T-helper 1 cell treated with Interleukin-12 subunit alpha and Interleukin-12 subunit beta and Interleukin-4 antibody, amounts not matched to agents 30 μg/mL and 1 μg/mL, for 36 hours (primary cell): ENCODE results near the gene PIK3R4.

Experiments
- H3K27ac Mint-ChIP-seq: one replicate; pipeline ENCODE4 v1.8.0; 2021; ENCODE audit warnings: mild to moderate bottlenecking, mixed read lengths
- H3K27me3 Mint-ChIP-seq: one replicate; pipeline ENCODE4 v1.8.0; 2021; ENCODE audit warnings: low read depth, mixed read lengths
- H3K36me3 Mint-ChIP-seq: one replicate; pipeline ENCODE4 v1.8.0; 2021; ENCODE audit warnings: low read depth, mixed read lengths
- H3K4me1 Mint-ChIP-seq: one replicate; pipeline ENCODE4 v1.8.0; 2021; ENCODE audit warnings: low read depth, mixed read lengths
- H3K4me3 Mint-ChIP-seq: one replicate; pipeline ENCODE4 v1.8.0; 2021; ENCODE audit warnings: mild to moderate bottlenecking, moderate library complexity, mixed read lengths
- H3K9me3 Mint-ChIP-seq: one replicate; pipeline ENCODE4 v1.8.0; 2021; ENCODE audit warnings: mixed read lengths

The PIK3R4 gene

DNA sequence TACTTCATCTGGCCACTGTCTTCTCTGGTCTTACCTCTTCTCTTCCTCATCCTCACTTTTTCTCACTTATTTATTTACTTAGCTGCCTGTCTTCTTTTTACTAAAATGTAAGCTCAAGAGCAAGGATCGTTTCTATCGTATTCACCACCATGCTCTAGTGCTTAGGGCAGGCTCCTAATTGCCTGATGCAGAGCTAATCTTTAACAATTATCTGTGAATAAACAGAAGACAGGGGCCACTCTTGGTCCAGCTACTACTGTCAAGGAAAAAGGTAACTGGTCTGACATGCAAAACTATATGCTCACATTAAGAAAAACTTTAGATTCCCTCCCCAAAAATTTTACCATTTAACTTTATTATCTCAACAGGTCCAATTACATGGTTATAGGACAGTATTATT is 17.5 kb downstream of the PIK3R4 start:
- no peaks in the 10 kb centered on the region for H3K9me3 Mint-ChIP-seq
- H3K4me1 Mint-ChIP-seq, result peaks cover 6% of the 10 kb centered on the region
- H3K4me3 Mint-ChIP-seq, result no peak overlapping the region
- H3K27ac Mint-ChIP-seq, result no peak overlapping the region
- H3K27me3 Mint-ChIP-seq, result no peaks in the 10 kb centered on the region
- H3K36me3 Mint-ChIP-seq, result peaks cover 10% of the 10 kb centered on the region

GRCh38 chr3:130728037-130728436 is 18.6 kb downstream of the PIK3R4 start:
- Mint-ChIP-seq H3K9me3 (no peaks in the 10 kb centered on the region), H3K27ac (no peak overlapping the region), H3K4me3 (no peak overlapping the region), H3K4me1 (peaks cover 8% of the 10 kb centered on the region), H3K36me3 (peaks cover 16% of the 10 kb centered on the region), H3K27me3 (no peaks in the 10 kb centered on the region)

GRCh38 chr3:130725746-130726145 is 20.9 kb downstream of the PIK3R4 start:
- peaks cover 13% of the 10 kb centered on the region for H3K36me3 Mint-ChIP-seq
- no peak overlapping the region for H3K27ac Mint-ChIP-seq

GRCh38 chr3:130715616-130716015 is 31.0 kb downstream of the PIK3R4 start:
- H3K4me1 Mint-ChIP-seq, result no peaks in the 10 kb centered on the region
- no peaks in the 10 kb centered on the region for H3K27me3 Mint-ChIP-seq
- H3K27ac Mint-ChIP-seq, result no peak overlapping the region
- H3K36me3 Mint-ChIP-seq, result peaks cover 26% of the 10 kb centered on the region
- H3K4me3 Mint-ChIP-seq, result no peak overlapping the region
- no peaks in the 10 kb centered on the region for H3K9me3 Mint-ChIP-seq

More at GRCh38 chr3:130725746-130726145, 20.9 kb downstream of the PIK3R4 start:
- H3K4me1 Mint-ChIP-seq, result peaks cover 6% of the 10 kb centered on the region
- no peaks in the 10 kb centered on the region for H3K27me3 Mint-ChIP-seq
- H3K4me3 Mint-ChIP-seq, result no peak overlapping the region
- no peaks in the 10 kb centered on the region for H3K9me3 Mint-ChIP-seq

DNA sequence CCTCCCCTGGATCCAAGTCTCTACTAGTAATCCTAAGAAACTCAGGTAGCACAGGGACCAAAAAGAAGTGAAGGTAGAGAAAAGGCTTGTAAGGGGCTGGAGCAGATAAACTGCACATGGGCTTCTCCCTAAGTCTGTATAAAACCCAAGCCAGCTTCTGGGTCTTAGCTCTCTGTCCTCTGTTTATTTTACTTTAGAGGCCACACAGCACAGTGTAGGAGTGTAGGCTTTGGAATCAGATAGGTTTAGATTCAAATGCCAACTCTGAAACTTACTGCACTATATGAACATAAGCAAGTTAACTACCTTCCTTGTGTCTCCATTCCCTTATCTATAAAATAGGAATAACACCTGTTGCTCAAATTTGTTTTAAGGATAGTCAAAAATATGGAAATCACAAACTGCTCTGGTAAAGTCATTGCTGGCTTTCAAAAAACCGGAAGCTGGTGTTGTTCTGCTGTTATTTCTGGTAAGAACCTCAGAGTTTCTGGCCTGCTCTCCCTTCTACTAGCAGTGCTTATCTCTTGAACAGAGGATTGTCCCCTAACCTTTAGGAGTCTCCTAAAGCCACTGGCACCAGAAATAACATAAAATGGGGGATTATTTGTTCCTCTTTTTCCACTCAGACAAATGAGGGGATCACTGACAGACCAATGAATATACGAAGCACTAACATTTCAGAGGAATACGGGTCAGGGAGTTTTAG is 33.8 kb downstream of the PIK3R4 start:
- H3K4me1 Mint-ChIP-seq, result no peaks in the 10 kb centered on the region
- peaks cover 27% of the 10 kb centered on the region for H3K36me3 Mint-ChIP-seq
- H3K4me3 Mint-ChIP-seq, result no peak overlapping the region
- no peaks in the 10 kb centered on the region for H3K9me3 Mint-ChIP-seq
- H3K27ac Mint-ChIP-seq, result no peak overlapping the region
- no peaks in the 10 kb centered on the region for H3K27me3 Mint-ChIP-seq

DNA sequence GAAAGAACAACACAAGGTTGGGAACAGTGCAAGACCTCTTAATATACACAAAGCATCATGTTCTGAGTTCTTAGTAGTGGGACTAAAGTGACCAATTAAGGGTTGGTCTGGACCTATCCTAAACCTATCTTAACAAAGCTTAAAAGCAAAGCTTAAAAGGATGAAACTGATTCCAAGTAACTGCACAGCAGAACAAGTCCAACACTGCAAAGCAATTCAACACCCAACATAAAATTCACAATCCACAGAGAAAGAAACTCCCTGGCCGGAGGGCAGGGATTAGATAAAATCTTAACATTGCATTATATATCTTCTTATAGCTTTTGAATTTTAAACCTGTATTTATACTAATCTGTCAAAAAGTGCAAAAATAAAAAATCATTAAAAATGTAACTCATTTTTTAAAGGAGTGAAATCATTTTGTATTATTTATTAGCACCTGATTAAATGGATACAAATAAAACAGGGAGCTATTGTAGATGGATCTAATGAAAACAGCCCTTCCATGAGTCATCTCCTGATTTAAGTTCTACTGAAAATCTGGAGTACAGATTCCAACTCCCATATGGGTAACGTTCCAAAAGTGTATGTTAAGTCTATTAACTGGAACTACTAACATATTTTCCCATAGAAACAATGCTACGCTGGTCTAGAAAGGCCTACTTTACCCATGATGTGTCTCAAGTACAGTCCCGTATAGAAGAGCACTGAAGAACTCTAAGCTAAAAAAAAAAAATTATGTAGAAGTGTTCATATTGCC is 34.9 kb downstream of the PIK3R4 start:
- Mint-ChIP-seq H3K27ac (no peak overlapping the region), H3K4me1 (no peaks in the 10 kb centered on the region), H3K4me3 (no peak overlapping the region), H3K27me3 (no peaks in the 10 kb centered on the region), H3K36me3 (peaks cover 24% of the 10 kb centered on the region), H3K9me3 (no peaks in the 10 kb centered on the region)

DNA sequence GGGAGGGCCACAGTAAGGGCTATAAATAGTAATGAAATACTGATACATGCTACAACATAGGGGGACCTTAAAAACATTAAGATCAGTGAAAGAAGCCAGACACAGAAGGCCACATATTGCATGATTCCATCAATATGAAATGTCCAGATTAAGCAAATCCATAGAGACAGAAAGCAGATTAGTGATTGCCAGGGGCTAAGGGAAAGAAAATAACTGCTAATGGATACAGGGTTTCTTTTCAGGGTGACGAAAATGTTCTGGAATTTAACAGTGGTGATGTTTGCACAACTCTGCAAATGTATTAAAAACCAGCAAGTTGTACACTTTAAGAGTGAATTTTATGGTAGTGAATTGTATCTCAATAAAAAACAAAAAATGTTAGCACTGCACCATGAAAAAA is 37.0 kb downstream of the PIK3R4 start:
- peaks cover 17% of the 10 kb centered on the region for H3K36me3 Mint-ChIP-seq
- H3K9me3 Mint-ChIP-seq, result no peaks in the 10 kb centered on the region
- H3K4me3 Mint-ChIP-seq, result no peak overlapping the region
- H3K4me1 Mint-ChIP-seq, result no peaks in the 10 kb centered on the region
- no peak overlapping the region for H3K27ac Mint-ChIP-seq
- H3K27me3 Mint-ChIP-seq, result no peaks in the 10 kb centered on the region

- H3K9me3 Mint-ChIP-seq, result no peaks in the 10 kb centered on the region
- no peak overlapping the region for H3K27ac Mint-ChIP-seq
- H3K36me3 Mint-ChIP-seq, result peaks cover 16% of the 10 kb centered on the region
- H3K27me3 Mint-ChIP-seq, result no peaks in the 10 kb centered on the region
- H3K4me1 Mint-ChIP-seq, result no peaks in the 10 kb centered on the region
- H3K4me3 Mint-ChIP-seq, result no peak overlapping the region
These were observed 38.6 kb downstream of the PIK3R4 start for GRCh38 chr3:130707902-130708601.

- no peaks in the 10 kb centered on the region for H3K4me1 Mint-ChIP-seq
- H3K27ac Mint-ChIP-seq, result no peak overlapping the region
- H3K4me3 Mint-ChIP-seq, result no peak overlapping the region
- H3K27me3 Mint-ChIP-seq, result no peaks in the 10 kb centered on the region
- H3K9me3 Mint-ChIP-seq, result no peaks in the 10 kb centered on the region
- H3K36me3 Mint-ChIP-seq, result peaks cover 21% of the 10 kb centered on the region
These were observed 41.1 kb downstream of the PIK3R4 start for GRCh38 chr3:130705501-130705900.

DNA sequence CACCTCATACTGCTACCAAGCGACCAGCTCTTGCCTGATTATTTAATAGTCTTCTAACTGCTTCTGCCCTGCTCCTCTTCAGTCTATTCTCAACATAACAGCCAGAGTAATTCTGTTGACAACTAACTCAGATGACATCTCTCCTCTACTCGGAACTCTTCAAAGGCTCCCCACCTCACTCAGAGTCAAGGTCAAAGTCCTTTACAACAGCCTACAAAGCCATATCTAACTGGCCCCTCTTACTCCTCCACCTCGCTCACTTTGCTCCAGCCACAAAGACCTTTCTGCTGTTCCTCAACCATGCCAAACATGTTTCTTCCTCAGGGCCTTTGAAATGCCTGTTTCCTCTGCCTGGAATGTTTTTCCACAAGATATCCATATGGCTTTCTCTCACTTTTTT is 43.6 kb downstream of the PIK3R4 start:
- Mint-ChIP-seq H3K27ac (no peak overlapping the region), H3K36me3 (peaks cover 26% of the 10 kb centered on the region), H3K9me3 (no peaks in the 10 kb centered on the region), H3K4me3 (no peak overlapping the region), H3K4me1 (peaks cover 2% of the 10 kb centered on the region), H3K27me3 (no peaks in the 10 kb centered on the region)

- Mint-ChIP-seq H3K9me3 (no peaks in the 10 kb centered on the region), H3K27ac (no peak overlapping the region), H3K4me3 (no peak overlapping the region), H3K4me1 (peaks cover 2% of the 10 kb centered on the region), H3K27me3 (no peaks in the 10 kb centered on the region), H3K36me3 (peaks cover 29% of the 10 kb centered on the region)
These were observed 46.1 kb downstream of the PIK3R4 start for GRCh38 chr3:130700541-130700940.

GRCh38 chr3:130699765-130700164 is 46.9 kb downstream of the PIK3R4 start:
- H3K4me3 Mint-ChIP-seq, result no peak overlapping the region
- H3K36me3 Mint-ChIP-seq, result peaks cover 29% of the 10 kb centered on the region
- peaks cover 2% of the 10 kb centered on the region for H3K4me1 Mint-ChIP-seq
- H3K9me3 Mint-ChIP-seq, result no peaks in the 10 kb centered on the region
- no peaks in the 10 kb centered on the region for H3K27me3 Mint-ChIP-seq
- peak overlapping the region; percentile 11 for H3K27ac Mint-ChIP-seq

GRCh38 chr3:130693314-130693713 is 53.3 kb downstream of the PIK3R4 start:
- H3K4me1 Mint-ChIP-seq, result peaks cover 2% of the 10 kb centered on the region
- H3K27me3 Mint-ChIP-seq, result no peaks in the 10 kb centered on the region
- no peak overlapping the region for H3K27ac Mint-ChIP-seq
- no peak overlapping the region for H3K4me3 Mint-ChIP-seq
- peaks cover 30% of the 10 kb centered on the region for H3K36me3 Mint-ChIP-seq
- no peaks in the 10 kb centered on the region for H3K9me3 Mint-ChIP-seq

GRCh38 chr3:130692455-130692854 is 54.2 kb downstream of the PIK3R4 start:
- Mint-ChIP-seq H3K27ac (no peak overlapping the region), H3K27me3 (no peaks in the 10 kb centered on the region), H3K4me1 (peaks cover 2% of the 10 kb centered on the region), H3K4me3 (no peak overlapping the region), H3K9me3 (no peaks in the 10 kb centered on the region), H3K36me3 (peaks cover 24% of the 10 kb centered on the region)
